Kidney epithelial cell (primary cell): ENCODE data around the gene KLF2. TPM values are rescaled to one million over a fixed set of nuclear protein-coding genes. Genes with fewer than 3 reads are reported as not detected.

Source experiments
- DNase-seq: peaks from one replicate; pipeline ENCODE4 v3.0.0-alpha.2; 2010; ENCODE audit warnings: low read depth
- H3K27me3 ChIP-seq: 2 replicates; pipeline ENCODE4 v1.6.0; 2011; ENCODE audit warnings: low read length; ENCODE audit not compliant: control insufficient read depth, insufficient read depth
- H3K36me3 ChIP-seq: 2 replicates; pipeline ENCODE4 v1.5.1; 2011; ENCODE audit warnings: low read length; ENCODE audit not compliant: control insufficient read depth, insufficient read depth
- H3K4me3 ChIP-seq: 2 replicates; pipeline ENCODE4 v1.5.1; 2011; ENCODE audit warnings: low read depth, mild to moderate bottlenecking, control low read depth, low read length
- total RNA-seq: library from RNA; depleted of rRNA; stranded (reverse); fragments of >200 nt; gene quantifications from 2 replicates; pipeline ENCODE4 v1.2.3, GENCODE V29; 2015
- TF ChIP-seq, protein P1 (sequence below): IDR thresholded peaks from 2 replicates; pipeline ENCODE4 v1.5.1; 2011; ENCODE audit warnings: mild to moderate bottlenecking, moderate library complexity, low read length, control low read depth, inconsistent platforms; ENCODE audit not compliant: insufficient read depth, poor library complexity, severe bottlenecking

KLF2 gene
- total RNA-seq, 1 donor from 2014 or later, result 0.67 TPM

DNA sequence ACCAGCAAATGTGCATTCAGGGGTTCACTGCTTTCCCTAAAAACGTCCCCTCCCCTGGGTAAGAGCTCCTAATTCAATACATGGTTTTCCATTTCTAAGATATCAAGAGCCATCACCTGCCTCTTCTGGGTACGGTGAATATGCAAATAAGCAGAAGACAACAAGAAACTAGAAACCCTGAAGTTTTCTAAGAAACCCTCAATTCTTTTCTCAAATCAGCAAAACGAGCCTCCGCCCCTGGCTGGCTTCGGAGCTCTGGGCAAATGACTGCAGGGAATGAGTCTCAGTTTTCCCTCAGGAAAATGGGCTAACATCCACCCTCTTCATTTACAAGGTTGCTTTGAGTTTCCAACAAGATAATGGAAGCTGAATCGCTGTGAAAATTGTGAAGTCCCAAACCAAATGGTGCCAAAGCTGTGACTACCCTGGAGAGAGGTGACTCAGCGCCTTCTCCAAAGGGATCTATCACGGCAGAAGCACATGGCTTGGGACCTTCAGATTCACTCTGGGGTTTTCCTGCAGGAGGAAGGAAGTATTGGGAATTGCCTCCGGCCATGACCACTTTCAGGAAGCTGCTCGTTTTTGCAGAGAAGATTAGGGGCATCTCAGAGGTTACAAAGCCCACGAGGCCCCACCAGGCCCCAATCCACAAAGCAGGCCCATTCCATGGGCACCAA is 26.6 kb downstream of the KLF2 start:
- TF ChIP-seq, protein P1, sequence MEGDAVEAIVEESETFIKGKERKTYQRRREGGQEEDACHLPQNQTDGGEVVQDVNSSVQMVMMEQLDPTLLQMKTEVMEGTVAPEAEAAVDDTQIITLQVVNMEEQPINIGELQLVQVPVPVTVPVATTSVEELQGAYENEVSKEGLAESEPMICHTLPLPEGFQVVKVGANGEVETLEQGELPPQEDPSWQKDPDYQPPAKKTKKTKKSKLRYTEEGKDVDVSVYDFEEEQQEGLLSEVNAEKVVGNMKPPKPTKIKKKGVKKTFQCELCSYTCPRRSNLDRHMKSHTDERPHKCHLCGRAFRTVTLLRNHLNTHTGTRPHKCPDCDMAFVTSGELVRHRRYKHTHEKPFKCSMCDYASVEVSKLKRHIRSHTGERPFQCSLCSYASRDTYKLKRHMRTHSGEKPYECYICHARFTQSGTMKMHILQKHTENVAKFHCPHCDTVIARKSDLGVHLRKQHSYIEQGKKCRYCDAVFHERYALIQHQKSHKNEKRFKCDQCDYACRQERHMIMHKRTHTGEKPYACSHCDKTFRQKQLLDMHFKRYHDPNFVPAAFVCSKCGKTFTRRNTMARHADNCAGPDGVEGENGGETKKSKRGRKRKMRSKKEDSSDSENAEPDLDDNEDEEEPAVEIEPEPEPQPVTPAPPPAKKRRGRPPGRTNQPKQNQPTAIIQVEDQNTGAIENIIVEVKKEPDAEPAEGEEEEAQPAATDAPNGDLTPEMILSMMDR, result no peak
- no peaks in the 10 kb centered on the region for H3K27me3 ChIP-seq
- DNase-seq, result no peak
- H3K4me3 ChIP-seq, result no peak overlapping the region
- H3K36me3 ChIP-seq, result no peaks in the 10 kb centered on the region

DNA sequence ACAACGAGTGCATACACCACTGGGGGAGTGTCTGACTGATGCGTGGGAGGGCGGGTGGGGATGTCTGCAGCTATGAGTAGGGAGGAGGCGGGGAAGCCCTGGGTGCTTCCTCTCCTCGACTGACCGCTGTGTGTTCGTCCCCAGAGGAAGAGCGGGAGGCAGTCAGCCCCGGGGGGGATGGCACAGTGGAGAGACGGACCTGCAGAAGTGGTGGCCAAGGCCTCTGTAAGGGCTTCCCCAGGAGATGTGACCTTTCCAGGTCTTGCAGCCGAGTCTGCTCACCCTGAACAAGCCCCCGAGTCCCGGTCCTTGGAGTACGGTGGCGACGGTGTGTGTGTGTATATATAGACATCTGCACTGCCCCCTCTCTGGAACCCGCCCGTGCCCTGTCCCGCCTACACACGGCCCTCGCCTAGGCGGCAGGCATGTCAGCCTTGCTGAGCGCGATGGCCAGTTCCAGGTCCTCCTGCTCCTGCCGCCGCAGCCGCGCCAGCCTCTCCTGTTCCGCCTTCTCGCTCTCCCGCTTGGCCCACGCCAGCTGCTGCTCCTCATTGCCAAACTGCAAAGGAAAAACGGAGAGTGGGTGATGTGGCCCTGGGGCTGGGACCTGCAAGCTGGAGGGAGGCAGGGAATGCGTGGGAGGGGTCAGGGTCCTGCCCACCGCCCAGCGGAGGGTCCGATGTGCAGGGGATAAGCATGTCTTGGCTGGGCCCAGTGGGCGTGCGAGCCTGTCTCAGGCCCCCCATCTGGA is 30.8 kb downstream of the KLF2 start:
- Histone ChIP-seq H3K36me3 (peaks cover 1% of the 10 kb centered on the region), H3K4me3 (no peak overlapping the region), H3K27me3 (no peaks in the 10 kb centered on the region)
- TF ChIP-seq, protein P1, result no peak
- DNase-seq, result no peak

DNA sequence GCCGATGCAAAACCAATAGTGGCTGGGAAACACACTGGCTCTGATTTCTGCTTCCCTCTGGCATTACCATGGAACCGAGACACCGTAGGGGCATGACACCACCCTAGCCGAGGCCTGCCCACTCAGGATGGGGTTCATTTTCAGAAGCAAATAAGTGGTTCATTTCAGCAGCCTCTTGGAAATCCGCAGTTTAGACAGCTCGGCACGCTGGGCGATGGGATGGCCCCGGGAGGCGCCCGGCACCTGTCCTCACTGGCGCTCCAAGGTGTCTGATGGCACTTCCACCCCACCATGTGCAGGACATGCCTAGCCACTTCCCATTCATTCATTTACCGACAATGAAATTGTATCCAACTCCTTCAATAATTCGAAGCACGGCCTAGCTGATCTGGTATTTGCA is 33.8 kb downstream of the KLF2 start:
- TF ChIP-seq, protein P1, result no peak
- no peak overlapping the region for H3K4me3 ChIP-seq
- no peak for DNase-seq
- H3K36me3 ChIP-seq, result peaks cover 1% of the 10 kb centered on the region
- H3K27me3 ChIP-seq, result no peaks in the 10 kb centered on the region

DNA sequence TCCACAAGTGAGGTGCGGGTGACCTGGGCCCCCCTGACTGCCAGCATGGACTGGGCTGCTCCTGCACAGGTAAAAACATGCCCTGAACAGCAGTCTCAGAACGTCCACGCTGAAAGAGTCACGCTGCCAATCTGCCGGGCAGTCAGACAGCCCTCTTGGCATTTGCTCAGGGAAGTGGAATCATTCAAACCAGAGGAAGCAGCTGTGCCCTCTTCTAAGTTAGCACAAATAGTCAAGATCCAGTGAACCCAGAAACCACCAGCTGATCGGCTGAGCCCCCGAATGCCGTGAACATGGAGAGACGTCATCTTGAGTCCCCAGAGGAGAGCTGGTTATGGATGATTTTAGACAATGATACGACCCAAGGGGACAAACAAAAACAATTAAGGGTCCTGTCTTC is 34.4 kb downstream of the KLF2 start:
- no peak overlapping the region for H3K4me3 ChIP-seq
- H3K27me3 ChIP-seq, result no peaks in the 10 kb centered on the region
- H3K36me3 ChIP-seq, result peaks cover 1% of the 10 kb centered on the region
- DNase-seq, result no peak
- TF ChIP-seq, protein P1, result no peak

DNA sequence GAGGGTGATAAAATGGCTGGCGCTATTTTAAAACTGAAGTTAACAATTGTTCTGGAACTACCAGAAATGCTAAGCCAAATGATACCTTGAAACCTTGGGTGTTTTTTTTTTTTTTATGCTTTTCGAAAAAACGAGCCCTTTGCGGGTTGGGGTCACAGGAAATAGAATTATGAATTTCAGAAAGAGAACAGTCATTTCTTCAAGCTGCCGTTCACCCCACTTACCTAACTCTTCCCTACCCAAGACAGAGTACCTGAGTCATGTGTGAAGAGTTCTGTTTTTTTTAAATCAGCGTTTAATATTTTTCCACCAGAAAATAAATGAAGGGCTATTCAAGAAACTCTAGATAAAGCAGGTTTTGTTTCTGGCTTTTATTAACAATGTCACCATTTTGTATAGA is 35.3 kb downstream of the KLF2 start:
- TF ChIP-seq, protein P1, result no peak
- no peak overlapping the region for H3K4me3 ChIP-seq
- H3K27me3 ChIP-seq, result no peaks in the 10 kb centered on the region
- H3K36me3 ChIP-seq, result peaks cover 1% of the 10 kb centered on the region
- no peak for DNase-seq
